Fibroblast of lung (primary cell): Measurements from ENCODE around the gene CAMKMT.

ENCODE experiments used
- EZH2 ChIP-seq: IDR thresholded peaks from 2 replicates; pipeline ENCODE4 v1.5.1; 2012; ENCODE audit warnings: low read length, control low read depth, mild to moderate bottlenecking; ENCODE audit errors: missing control alignments
- TF ChIP-seq, protein P1 (sequence below), 2 donors: IDR thresholded peaks in 1 of 2; conservative IDR thresholded peaks in 1 of 2; 1 replicate in 1 of 2; 2 replicates in 1 of 2; pipeline ENCODE4 v1.5.1; 2011 to 2012; ENCODE audit warnings: low read length in 2 of 2, control low read depth in 1 of 2, inconsistent platforms in 1 of 2, low read depth in 1 of 2, mild to moderate bottlenecking in 1 of 2

DNA sequence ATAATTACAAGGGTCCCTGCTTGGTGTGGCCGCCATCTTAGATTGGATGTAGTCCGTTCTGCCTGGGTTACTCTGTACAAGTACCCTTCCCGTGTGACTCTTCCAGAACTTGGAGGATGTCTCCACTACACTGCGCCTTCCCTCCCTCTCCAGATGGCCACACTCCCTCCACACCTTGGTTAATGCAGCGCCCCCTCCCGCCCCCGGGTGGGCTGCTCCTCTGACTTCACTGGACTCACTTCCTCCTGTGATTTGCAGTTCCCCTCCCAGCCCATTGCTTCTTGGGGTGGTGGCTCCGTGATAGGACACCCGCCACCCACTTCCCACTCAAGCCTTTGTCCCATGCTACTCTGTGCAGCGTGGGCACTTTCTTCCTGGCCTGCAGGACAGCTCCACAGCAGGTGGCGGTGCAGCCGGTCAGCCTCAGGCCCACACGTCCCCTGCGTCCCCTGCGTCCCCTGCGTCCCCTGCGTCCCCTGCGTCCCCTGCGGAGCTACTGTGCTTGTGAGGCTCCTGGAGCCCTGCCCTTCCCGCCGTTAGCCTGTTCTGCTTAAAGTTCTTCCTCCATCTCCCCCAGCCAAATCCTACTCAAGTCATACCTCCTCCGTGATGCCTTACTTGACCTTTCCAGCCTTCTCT is 449.3 kb downstream of the CAMKMT start:
- no peak for TF ChIP-seq EZH2
- TF ChIP-seq, protein P1, sequence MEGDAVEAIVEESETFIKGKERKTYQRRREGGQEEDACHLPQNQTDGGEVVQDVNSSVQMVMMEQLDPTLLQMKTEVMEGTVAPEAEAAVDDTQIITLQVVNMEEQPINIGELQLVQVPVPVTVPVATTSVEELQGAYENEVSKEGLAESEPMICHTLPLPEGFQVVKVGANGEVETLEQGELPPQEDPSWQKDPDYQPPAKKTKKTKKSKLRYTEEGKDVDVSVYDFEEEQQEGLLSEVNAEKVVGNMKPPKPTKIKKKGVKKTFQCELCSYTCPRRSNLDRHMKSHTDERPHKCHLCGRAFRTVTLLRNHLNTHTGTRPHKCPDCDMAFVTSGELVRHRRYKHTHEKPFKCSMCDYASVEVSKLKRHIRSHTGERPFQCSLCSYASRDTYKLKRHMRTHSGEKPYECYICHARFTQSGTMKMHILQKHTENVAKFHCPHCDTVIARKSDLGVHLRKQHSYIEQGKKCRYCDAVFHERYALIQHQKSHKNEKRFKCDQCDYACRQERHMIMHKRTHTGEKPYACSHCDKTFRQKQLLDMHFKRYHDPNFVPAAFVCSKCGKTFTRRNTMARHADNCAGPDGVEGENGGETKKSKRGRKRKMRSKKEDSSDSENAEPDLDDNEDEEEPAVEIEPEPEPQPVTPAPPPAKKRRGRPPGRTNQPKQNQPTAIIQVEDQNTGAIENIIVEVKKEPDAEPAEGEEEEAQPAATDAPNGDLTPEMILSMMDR (conservative IDR thresholded peaks at IDR 0.05 in 1 of 2, IDR thresholded peaks at IDR 0.05 in 1 of 2; ENCODE audit: low read depth in 1 of 2, low read length in 2 of 2): no peak
